Breast epithelium (tissue), 4 donors: Measurements from ENCODE around the gene MRPS25. TPM values are rescaled to one million over a fixed set of nuclear protein-coding genes. Genes with fewer than 3 reads are reported as not detected.

Source experiments
- DNase-seq, 2 donors: peaks; one replicate each; pipeline ENCODE4 v3.0.0-alpha.2; 2019; ENCODE audit warnings: low spot score in 2 of 2
- H3K27ac ChIP-seq, 2 donors: fragments of 200-600 bp; sonication (generic) in 1 of 2; one replicate each; pipeline ENCODE4 v1.5.1; 2016 to 2019; ENCODE audit warnings: mild to moderate bottlenecking in 1 of 2
- H3K27me3 ChIP-seq, 2 donors: fragments of 200-600 bp; sonication (generic) in 1 of 2; one replicate each; pipeline versions ENCODE4 v1.5.1 to v1.6.0; 2017 to 2019; ENCODE audit warnings: control low read depth in 1 of 2, mild to moderate bottlenecking in 1 of 2
- H3K36me3 ChIP-seq: fragments of 200-600 bp; one replicate; pipeline ENCODE4 v1.5.1; 2019
- H3K4me1 ChIP-seq, 2 donors: fragments of 200-600 bp; sonication (generic); one replicate each; pipeline ENCODE4 v1.5.1; 2016 to 2019; ENCODE audit warnings: control low read depth in 1 of 2
- H3K4me3 ChIP-seq, 3 donors: fragments of 200-600 bp; sonication (generic); 1 replicate in 2 of 3; 2 replicates in 1 of 3; pipeline ENCODE4 v1.5.1; 2016 to 2019; ENCODE audit warnings: mild to moderate bottlenecking in 3 of 3, moderate library complexity in 2 of 3
- H3K9me3 ChIP-seq, 2 donors: fragments of 200-600 bp; sonication (generic) in 1 of 2; one replicate each; pipeline ENCODE4 v1.5.1; 2016 to 2019; ENCODE audit warnings: control low read depth in 1 of 2
- POLR2A ChIP-seq: fragments of 450-650 bp; IDR thresholded peaks from one replicate; pipeline ENCODE4 v1.6.1; 2016; ENCODE audit warnings: antibody characterized with exemption, mild to moderate bottlenecking, moderate library complexity
- POLR2AphosphoS5 ChIP-seq, 3 donors: sonication (generic); formaldehyde crosslinking; IDR thresholded peaks; one replicate each; pipeline ENCODE4 v1.6.1; 2017; ENCODE audit warnings: antibody characterized with exemption in 3 of 3
- intact Hi-C: fragments of 100-400 bp; cut with DNase I; formaldehyde crosslinking; loops from one replicate; pipeline ENCODE4 v1.15.1; 2023; ENCODE audit warnings: low total_unique reads
- total RNA-seq, 3 donors: library from RNA; depleted of rRNA; stranded (reverse); fragments of >200 nt; gene quantifications; one replicate each; pipeline ENCODE4 v1.1.0, GENCODE V29; 2016
- TF ChIP-seq, protein P1 (sequence below), 3 donors: fragments of 450-650 bp; IDR thresholded peaks; one replicate each; pipeline ENCODE4 v1.5.1; 2016 to 2017; ENCODE audit warnings: antibody characterized with exemption in 3 of 3, mild to moderate bottlenecking in 3 of 3, moderate library complexity in 3 of 3

Gene MRPS25
- total RNA-seq, 3 donors from 2014 or later, result 19.5 to 40.0 (median 36.4) TPM

DNA sequence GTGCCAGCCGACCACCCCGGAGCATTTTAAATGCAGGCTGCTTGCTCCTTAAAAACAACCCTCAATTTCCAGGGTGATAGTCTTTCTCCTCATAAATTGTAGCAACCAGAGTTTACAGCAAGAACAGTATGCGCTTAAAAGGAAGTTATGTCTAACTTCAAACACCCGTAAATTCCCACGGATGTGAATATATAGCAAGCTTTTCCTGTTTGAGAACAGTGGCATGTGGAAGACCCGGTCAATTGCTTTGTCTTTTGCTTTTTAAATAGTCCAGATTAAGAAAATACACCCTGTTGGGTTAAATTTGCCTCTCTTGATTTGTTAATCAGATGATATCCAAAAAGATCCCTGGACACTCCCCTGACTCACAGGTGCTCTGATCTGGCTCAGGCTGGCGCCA is 20.8 kb downstream of the MRPS25 start:
- H3K4me3 ChIP-seq, result no peak overlapping the region
- no peaks in the 10 kb centered on the region for H3K27me3 ChIP-seq
- H3K27ac ChIP-seq, result no peak overlapping the region
- no peaks in the 10 kb centered on the region for H3K4me1 ChIP-seq
- intact Hi-C loops, result no loop called here
- TF ChIP-seq POLR2A, result no peak
- TF ChIP-seq, protein P1, sequence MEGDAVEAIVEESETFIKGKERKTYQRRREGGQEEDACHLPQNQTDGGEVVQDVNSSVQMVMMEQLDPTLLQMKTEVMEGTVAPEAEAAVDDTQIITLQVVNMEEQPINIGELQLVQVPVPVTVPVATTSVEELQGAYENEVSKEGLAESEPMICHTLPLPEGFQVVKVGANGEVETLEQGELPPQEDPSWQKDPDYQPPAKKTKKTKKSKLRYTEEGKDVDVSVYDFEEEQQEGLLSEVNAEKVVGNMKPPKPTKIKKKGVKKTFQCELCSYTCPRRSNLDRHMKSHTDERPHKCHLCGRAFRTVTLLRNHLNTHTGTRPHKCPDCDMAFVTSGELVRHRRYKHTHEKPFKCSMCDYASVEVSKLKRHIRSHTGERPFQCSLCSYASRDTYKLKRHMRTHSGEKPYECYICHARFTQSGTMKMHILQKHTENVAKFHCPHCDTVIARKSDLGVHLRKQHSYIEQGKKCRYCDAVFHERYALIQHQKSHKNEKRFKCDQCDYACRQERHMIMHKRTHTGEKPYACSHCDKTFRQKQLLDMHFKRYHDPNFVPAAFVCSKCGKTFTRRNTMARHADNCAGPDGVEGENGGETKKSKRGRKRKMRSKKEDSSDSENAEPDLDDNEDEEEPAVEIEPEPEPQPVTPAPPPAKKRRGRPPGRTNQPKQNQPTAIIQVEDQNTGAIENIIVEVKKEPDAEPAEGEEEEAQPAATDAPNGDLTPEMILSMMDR (IDR thresholded peaks at IDR 0.05), result no peak
- no peak for TF ChIP-seq POLR2AphosphoS5 (IDR thresholded peaks at IDR 0.05)
- H3K9me3 ChIP-seq, result no peaks in the 10 kb centered on the region
- no peaks in the 10 kb centered on the region for H3K36me3 ChIP-seq
- no peak for DNase-seq

DNA sequence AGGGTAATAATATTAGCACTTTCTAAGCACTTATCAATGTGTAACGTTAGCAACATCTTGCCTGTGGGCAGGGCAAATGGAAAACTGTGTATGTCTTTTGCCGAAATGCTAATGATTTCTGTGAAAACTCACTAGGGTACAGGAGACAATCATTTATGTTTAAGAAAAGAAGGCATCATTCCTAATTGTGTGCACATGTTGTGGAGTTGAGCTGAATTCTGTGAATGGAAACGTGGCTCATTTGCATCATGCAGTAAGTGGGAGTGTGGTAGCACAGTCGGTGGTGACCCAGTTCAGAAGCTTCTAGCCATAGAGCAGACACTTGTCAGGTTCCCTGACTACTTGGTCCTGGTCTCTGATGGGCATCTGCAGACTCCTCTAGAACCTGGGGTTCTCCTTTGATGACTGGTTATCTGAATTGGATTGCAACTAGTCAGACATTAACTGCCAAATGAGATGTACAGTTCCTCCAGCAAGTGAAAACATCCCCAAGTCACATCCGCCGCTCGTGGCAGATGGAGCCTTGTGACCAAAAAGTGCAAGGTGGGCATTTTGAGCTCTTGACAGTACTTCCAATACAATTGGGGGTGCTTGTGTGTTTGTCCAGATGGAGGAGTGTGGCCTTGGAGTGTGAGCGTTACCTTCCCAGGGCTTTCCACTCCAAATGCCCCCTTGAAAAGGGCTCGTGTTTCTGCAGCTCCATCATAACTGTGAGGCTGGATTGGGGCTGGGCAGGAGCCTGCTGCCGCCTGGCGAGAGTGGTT is 21.5 kb downstream of the MRPS25 start:
- TF ChIP-seq POLR2AphosphoS5 (IDR thresholded peaks at IDR 0.05) (no peak), POLR2A (no peak)
- TF ChIP-seq, protein P1 (IDR thresholded peaks at IDR 0.05), result no peak
- Histone ChIP-seq H3K9me3 (no peaks in the 10 kb centered on the region), H3K4me1 (no peaks in the 10 kb centered on the region), H3K4me3 (no peak overlapping the region), H3K36me3 (peaks cover 4% of the 10 kb centered on the region), H3K27ac (no peak overlapping the region), H3K27me3 (no peaks in the 10 kb centered on the region)
- intact Hi-C loops, result no loop called here
- DNase-seq, result no peak

DNA sequence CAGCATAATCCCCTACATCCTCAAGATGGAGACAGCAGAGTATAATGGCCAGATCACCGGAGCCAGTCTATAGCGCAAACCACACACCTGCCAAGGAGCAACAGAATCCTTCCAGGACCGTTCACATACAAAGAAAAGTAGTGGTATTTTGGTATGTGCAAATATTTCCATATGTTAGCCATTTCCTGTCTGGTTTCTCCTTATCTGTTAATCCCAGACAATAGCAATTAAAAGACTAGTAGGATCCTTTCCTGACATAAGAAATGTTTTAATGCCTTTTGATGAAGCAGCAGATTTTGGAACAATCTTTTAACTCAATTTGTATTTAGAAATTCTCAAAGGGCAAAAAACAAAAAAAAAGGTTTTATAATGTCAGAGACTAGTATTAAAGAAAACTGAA is 22.2 kb downstream of the MRPS25 start:
- Histone ChIP-seq H3K36me3 (peaks cover 4% of the 10 kb centered on the region), H3K27ac (no peak overlapping the region), H3K27me3 (no peaks in the 10 kb centered on the region), H3K4me3 (no peak overlapping the region), H3K4me1 (no peaks in the 10 kb centered on the region), H3K9me3 (no peaks in the 10 kb centered on the region)
- intact Hi-C loops, result no loop called here
- TF ChIP-seq POLR2A, result no peak
- no peak for TF ChIP-seq POLR2AphosphoS5 (IDR thresholded peaks at IDR 0.05)
- TF ChIP-seq, protein P1 (IDR thresholded peaks at IDR 0.05), result no peak
- no peak for DNase-seq

DNA sequence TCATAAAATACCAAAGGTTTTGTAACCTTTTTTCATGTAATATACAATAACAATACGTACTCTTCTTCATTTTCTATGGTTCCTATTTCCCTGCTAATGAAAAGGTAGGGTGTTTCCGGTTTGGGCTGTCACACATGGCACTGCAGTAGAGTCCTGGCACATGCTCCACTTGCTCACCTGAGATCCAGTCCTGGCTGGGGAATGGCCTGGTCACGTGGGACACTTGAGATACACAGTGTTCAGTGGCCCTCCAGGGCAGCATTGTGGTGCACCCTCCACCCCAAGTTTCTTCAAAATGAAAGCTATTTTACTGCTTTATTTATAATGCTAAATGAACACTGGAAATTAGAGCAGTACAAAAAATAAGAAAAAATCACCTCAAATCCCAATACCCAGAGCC is 23.2 kb downstream of the MRPS25 start:
- Histone ChIP-seq H3K27ac (no peak overlapping the region), H3K4me3 (no peak overlapping the region), H3K9me3 (no peaks in the 10 kb centered on the region), H3K4me1 (no peaks in the 10 kb centered on the region), H3K27me3 (no peaks in the 10 kb centered on the region), H3K36me3 (peaks cover 4% of the 10 kb centered on the region)
- DNase-seq, result no peak
- TF ChIP-seq, protein P1 (IDR thresholded peaks at IDR 0.05), result no peak
- no peak for TF ChIP-seq POLR2A
- no peak for TF ChIP-seq POLR2AphosphoS5 (IDR thresholded peaks at IDR 0.05)
- intact Hi-C loops, result no loop called here

DNA sequence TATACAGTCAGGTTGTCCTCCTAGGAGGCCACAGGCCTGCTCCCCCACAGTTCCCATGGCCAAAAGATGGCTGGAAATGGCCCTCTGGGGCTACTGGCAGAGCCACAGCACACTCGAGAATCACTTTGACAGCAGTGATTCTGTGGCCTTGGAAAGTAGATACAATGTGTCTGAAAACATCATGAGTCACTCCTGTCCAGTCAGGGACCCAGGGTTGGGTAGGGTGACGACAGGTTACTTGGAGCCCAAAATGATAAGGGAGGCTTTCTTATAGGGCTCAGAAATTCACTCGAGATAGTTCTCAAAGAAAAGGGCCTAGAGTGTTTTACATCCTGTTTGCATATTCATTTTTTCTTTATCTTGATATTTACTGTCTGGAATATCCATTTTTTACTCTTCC is 24.3 kb downstream of the MRPS25 start:
- H3K4me1 ChIP-seq, result no peaks in the 10 kb centered on the region
- intact Hi-C loops, result no loop called here

More for the DNA sequence above, 24.3 kb downstream of the MRPS25 start:
- TF ChIP-seq POLR2A (no peak), POLR2AphosphoS5 (IDR thresholded peaks at IDR 0.05) (no peak)
- TF ChIP-seq, protein P1 (IDR thresholded peaks at IDR 0.05), result no peak
- peaks cover 4% of the 10 kb centered on the region for H3K36me3 ChIP-seq
- no peak for DNase-seq
- no peaks in the 10 kb centered on the region for H3K9me3 ChIP-seq
- H3K4me3 ChIP-seq, result no peak overlapping the region
- no peak overlapping the region for H3K27ac ChIP-seq
- H3K27me3 ChIP-seq, result no peaks in the 10 kb centered on the region
